GM21529 (cell line): ENCODE data around the gene RNPEP.
"Not testable (repeated sequence)": the region's sequence is repeated elsewhere in the genome, so short reads cannot be mapped to it uniquely, and the experiment has no call there.

Source experiments
- ATAC-seq: cut with Tn5 transposase; IDR thresholded peaks from one replicate; pipeline ENCODE4 v1.9.1; 2021; ENCODE audit not compliant: unreplicated experiment

RNPEP gene

GRCh38 chr1:202034149-202034682 lies 51.8 kb downstream of the RNPEP start:
- ATAC-seq, result no peak

GRCh38 chr1:202034683-202035462 lies 52.4 kb downstream of the RNPEP start:
- no peak for ATAC-seq

DNA sequence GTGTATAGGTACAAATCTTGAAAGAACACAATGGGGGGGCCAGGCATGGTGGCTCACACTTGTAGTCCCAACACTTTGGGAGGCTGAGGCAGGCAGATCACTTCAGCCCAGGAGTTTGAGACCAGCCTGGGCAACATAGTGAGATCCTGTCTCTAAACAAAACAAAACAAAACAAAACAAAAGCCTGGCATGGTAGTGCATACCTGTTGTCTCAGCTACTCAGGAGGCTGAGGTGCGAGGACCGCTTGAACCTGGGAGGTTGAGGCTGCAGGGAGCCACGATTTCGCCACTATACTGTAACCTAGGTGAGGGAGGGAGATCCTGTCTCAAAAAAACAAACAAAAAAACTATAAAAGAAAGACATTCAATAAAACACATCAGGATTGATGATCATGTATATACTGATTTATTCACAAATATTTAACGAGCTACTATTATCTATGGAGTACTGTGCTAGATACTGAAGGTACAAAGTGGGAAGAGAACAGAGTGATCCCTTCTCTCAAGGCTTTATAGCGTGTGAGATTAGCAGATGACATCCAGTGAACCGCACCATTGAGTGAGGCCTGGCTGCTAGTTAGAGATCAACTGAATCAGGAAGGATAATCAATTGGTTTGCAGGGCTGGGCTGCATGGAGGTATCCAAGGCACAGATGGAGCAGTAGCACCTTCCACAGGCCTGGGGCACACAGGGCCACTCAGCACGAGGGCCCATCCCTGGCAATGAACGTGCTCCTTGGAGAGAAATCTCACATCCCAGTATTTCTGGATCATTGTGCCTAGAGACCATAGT lies 54.3 kb downstream of the RNPEP start:
- no peak for ATAC-seq

DNA sequence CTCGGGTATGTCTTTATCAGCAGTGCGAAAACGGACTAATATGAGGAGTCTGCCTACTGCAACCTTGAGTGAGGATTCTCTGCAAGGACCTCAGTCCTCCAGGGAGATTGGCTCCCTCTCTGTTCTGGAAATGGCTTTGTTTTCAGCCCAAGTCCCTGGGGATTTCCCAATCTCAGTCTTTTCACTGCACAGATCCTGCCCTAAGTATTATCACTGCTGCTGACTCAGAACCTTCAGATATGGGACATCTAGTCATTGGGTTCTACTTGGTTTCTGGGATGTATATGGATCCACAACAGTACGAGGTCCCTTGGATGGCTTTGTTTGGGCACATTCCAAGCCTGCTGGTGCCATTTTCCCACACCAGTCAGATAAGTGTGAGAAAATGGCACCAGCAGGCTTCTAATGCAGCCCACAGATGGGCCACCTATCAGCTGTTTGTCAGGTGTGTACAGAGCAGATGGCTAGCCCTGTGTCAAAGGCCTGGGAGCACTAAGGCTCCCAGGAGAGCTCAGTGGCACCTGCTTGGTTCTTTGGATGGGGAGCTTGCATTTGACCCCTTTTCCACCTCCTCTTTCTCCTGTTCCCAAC lies 55.4 kb downstream of the RNPEP start:
- no peak for ATAC-seq

GRCh38 chr1:202038688-202039346 lies 56.4 kb downstream of the RNPEP start:
- ATAC-seq, result peak; percentile 57

- ATAC-seq, result no peak
These were observed 63.3 kb downstream of the RNPEP start for GRCh38 chr1:202045705-202046104.

- no peak for ATAC-seq
These were observed 63.8 kb downstream of the RNPEP start for GRCh38 chr1:202046227-202046626.

GRCh38 chr1:202046748-202047708 lies 64.6 kb downstream of the RNPEP start:
- no peak for ATAC-seq

DNA sequence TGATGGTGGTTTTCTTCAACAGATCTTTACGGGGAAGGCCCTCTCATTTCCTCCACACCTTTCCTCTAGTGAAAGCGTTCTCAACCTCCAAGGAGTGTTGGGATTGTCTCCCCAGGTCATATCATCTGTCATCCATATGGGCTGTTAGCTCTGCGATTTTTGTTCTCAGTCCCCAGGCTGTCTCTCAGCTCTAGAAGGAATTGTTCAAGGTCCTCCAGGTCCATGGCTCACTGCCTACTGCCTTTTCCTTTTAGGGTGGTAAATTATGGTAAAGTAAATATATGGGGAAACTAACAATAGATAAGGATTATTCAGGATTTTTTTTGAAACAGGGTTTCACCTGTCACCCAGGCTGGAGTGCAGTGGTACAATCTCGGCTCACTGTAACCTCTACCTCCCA lies 65.5 kb downstream of the RNPEP start:
- no peak for ATAC-seq

GRCh38 chr1:202049129-202049528 lies 66.7 kb downstream of the RNPEP start:
- no peak for ATAC-seq

DNA sequence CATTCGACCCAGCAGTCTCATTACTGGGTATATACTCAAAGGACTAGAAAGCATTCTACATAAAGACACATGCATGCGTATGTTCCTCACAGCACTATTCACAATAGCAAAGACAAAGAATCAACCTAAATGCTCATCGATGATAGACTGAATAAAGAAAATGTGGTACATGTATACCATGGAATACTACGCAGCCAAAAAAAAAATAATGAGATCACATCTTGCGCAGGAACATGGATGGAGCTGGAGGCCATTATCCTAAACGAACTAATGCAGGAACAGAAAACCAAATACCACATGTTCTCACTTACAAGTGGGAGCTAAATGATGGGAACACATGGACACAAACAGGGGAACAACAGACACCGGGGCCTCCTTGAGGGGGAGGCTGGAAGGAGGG lies 71.6 kb downstream of the RNPEP start:
- no peak for ATAC-seq

DNA sequence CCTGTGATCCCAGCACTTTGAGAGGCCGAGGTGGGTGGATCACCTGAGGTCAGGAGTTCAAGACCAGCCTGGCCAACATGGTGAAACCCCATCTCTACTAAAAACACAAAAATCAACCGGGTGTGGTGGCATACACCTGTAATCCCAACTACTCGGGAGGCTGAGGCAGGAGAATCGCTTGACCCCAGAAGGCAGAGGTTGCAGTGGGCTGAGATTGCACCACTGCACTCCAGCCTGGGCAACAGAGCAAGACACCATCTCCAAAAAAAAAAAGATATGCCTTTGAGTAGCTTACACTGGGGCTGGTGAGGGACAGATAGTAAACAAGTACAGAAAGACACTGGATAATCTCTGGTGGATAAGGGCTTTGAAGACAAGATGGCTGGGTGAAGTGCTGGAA lies 72.2 kb downstream of the RNPEP start:
- ATAC-seq, result not testable (repeated sequence)
